NCI-H460 (cell line): ENCODE measurements around the gene SMTNL1. TPM values are rescaled to one million over a fixed set of nuclear protein-coding genes. Genes with fewer than 3 reads are reported as not detected.
"Not testable (repeated sequence)": the region's sequence is repeated elsewhere in the genome, so short reads cannot be mapped to it uniquely, and the experiment has no call there.

Experiments
- DNase-seq: peaks from one replicate; pipeline ENCODE4 v3.0.0-alpha.2; 2016; ENCODE audit warnings: low read depth; ENCODE audit errors: extremely low read depth
- total RNA-seq: library from RNA; depleted of rRNA; stranded (reverse); fragments of >200 nt; shearing (Covaris generic); gene quantifications from 2 replicates; pipeline ENCODE4 v1.2.3, GENCODE V29; 2014

Gene SMTNL1
- total RNA-seq, 1 experiment from 2014 or later = not detected

GRCh38 chr11:57508341-57509170 is 28.8 kb upstream of the SMTNL1 start:
- DNase-seq = no peak

GRCh38 chr11:57511741-57512430 is 25.5 kb upstream of the SMTNL1 start:
- DNase-seq = no peak

GRCh38 chr11:57512646-57513451 is 24.5 kb upstream of the SMTNL1 start:
- DNase-seq = no peak

- DNase-seq = no peak
These were observed 24.0 kb upstream of the SMTNL1 start for GRCh38 chr11:57513452-57513795.

GRCh38 chr11:57513911-57514537 is 23.4 kb upstream of the SMTNL1 start:
- DNase-seq = no peak

GRCh38 chr11:57514538-57515331 is 22.7 kb upstream of the SMTNL1 start:
- no peak for DNase-seq

- DNase-seq = no peak
These were observed 21.9 kb upstream of the SMTNL1 start, which contains the start of gene SLC43A1 for GRCh38 chr11:57515332-57516060. Gene SLC43A1, minus strand, starts transcription at chr11:57515702. Its CDS starts 1,591 bp downstream, at chr11:57514111.

- no peak for DNase-seq
These were observed 21.3 kb upstream of the SMTNL1 start for GRCh38 chr11:57516061-57516443.

- DNase-seq = no peak
These were observed 16.3 kb upstream of the SMTNL1 start for GRCh38 chr11:57521116-57521515.

- no peak for DNase-seq
These were observed 14.0 kb upstream of the SMTNL1 start for GRCh38 chr11:57523419-57523818.

- DNase-seq = peak; percentile 47
These were observed 10.3 kb upstream of the SMTNL1 start for GRCh38 chr11:57527056-57527631.

GRCh38 chr11:57529012-57529411 is 8.4 kb upstream of the SMTNL1 start:
- DNase-seq = no peak

GRCh38 chr11:57530215-57530595 is 7.2 kb upstream of the SMTNL1 start:
- DNase-seq = no peak

- peak; percentile 93 for DNase-seq
These were observed 6.5 kb upstream of the SMTNL1 start, which contains the start of gene TIMM10 for GRCh38 chr11:57530596-57531507. Gene TIMM10, minus strand, starts transcription at chr11:57530754. Its CDS starts 565 bp downstream, at chr11:57530189.

- DNase-seq = not testable (repeated sequence)
These were observed 2.9 kb upstream of the SMTNL1 start for GRCh38 chr11:57534449-57534848.

GRCh38 chr11:57539342-57539741 is 1.9 kb downstream of the SMTNL1 start:
- no peak for DNase-seq

- DNase-seq = no peak
These were observed 3.8 kb downstream of the SMTNL1 start for GRCh38 chr11:57541169-57541568.

GRCh38 chr11:57542582-57542981 is 5.2 kb downstream of the SMTNL1 start:
- DNase-seq = no peak
